ENCODE data around the gene ZMIZ2.

ZMIZ2 gene

DNA sequence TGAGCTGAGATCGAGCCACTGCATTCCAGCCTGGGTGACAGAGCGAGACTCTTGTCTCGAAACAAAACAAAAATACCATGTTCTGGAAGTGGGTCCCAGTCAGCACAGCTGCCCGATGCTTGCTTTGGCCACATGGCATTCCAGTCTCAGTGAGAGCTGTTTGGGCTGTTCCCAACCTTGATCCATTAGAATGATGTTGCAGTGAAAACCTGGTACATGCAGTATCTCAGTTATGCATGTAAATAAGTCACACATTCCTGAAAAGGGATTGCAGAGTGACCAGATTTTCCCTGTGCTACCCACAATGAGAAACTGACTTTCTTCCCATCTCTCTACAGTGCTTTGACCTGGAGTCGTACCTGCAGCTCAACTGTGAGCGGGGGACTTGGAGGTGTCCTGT lies 15.4 kb downstream of the ZMIZ2 start:
- TF ChIP-seq, protein P1, sequence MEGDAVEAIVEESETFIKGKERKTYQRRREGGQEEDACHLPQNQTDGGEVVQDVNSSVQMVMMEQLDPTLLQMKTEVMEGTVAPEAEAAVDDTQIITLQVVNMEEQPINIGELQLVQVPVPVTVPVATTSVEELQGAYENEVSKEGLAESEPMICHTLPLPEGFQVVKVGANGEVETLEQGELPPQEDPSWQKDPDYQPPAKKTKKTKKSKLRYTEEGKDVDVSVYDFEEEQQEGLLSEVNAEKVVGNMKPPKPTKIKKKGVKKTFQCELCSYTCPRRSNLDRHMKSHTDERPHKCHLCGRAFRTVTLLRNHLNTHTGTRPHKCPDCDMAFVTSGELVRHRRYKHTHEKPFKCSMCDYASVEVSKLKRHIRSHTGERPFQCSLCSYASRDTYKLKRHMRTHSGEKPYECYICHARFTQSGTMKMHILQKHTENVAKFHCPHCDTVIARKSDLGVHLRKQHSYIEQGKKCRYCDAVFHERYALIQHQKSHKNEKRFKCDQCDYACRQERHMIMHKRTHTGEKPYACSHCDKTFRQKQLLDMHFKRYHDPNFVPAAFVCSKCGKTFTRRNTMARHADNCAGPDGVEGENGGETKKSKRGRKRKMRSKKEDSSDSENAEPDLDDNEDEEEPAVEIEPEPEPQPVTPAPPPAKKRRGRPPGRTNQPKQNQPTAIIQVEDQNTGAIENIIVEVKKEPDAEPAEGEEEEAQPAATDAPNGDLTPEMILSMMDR (conservative IDR thresholded peaks at IDR 0.05; ENCODE audit: low read depth, low read length): no peak
- H3K4me3 ChIP-seq (ENCODE audit: low read length): no peak overlapping the region
- DNase-seq (ENCODE audit: low read depth): no peak

DNA sequence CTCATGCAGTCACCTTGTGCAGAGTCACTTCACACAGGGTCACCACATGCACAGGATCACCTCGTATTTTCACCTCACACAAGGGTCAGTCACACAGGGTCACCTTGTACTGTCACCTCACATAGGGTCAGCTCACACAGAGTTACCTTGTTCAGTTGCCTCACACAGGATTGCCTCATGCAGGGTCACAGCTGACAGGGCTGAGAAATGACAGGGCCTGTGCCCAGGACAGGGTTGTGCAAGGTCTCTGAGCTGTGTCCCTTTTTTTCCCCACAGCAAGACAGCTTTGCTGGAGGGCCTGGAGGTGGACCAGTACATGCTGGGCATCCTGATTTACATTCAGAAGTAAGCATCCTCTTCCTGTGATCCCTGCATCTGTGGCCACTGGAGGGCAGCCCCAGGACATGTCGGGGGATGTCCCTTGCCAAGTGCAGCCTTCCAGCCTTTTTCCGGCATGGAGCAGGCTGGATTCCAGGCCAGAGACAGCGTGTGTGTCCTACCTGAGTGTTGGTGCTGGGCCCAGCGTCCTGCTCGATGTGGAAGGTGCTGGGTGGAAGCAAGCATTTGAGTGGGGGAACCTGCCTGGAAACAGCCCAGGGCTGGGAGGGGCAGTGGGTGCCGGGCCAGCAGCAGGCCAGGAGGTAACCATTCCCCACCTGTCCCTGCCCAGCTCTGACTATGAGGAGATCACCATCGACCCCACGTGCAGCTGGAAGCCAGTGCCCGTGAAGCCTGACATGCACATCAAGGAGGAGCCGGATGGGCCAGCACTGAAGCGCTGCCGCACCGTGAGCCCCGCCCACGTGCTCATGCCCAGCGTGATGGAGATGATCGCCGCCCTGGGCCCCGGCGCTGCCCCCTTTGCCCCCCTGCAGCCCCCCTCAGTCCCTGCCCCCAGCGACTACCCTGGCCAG lies 16.3 kb downstream of the ZMIZ2 start:
- TF ChIP-seq, protein P1 (conservative IDR thresholded peaks at IDR 0.05; ENCODE audit: low read depth, low read length): peak; percentile 13
- no peak overlapping the region for H3K4me3 ChIP-seq (ENCODE audit: low read length)
- no peak for DNase-seq (ENCODE audit: low read depth)

DNA sequence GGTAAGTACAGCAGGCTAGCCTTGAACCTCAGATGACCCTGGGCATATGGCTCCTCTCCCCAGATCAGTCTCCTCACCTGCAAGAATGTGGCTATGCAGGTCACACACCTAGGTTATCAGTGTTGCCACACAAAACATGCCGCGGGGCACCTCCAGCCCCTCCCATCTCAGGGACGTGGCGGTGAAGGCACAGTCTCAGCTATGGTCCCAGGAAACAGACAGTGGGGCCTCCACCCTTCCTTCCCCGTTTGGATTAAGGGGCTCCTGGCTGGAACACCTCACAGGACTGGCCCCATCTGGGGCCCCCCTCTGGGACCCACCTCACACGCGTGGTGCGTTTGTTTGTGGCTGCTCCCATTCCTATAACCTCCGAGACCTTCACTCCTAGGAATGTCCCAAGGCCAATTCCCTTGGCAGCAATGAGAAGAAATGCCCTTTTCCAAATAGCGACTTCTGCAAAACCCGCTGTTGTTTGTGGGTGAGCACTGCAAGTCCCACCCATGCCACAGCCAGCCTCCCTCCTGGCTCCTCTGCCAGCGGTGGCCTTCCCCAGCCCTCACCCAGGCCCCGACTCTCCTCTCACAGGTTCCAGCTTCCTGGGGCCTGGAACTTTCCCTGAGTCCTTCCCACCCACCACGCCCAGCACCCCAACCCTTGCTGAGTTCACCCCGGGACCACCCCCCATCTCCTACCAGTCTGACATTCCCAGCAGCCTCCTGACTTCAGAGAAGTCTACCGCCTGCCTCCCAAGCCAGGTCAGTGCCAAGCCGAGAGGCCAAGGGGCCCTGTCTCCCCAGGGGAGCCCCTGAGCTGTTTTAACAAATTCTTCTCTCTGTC lies 17.1 kb downstream of the ZMIZ2 start:
- TF ChIP-seq, protein P1 (conservative IDR thresholded peaks at IDR 0.05; ENCODE audit: low read depth, low read length): no peak
- no peak for DNase-seq (ENCODE audit: low read depth)
- no peak overlapping the region for H3K4me3 ChIP-seq (ENCODE audit: low read length)

DNA sequence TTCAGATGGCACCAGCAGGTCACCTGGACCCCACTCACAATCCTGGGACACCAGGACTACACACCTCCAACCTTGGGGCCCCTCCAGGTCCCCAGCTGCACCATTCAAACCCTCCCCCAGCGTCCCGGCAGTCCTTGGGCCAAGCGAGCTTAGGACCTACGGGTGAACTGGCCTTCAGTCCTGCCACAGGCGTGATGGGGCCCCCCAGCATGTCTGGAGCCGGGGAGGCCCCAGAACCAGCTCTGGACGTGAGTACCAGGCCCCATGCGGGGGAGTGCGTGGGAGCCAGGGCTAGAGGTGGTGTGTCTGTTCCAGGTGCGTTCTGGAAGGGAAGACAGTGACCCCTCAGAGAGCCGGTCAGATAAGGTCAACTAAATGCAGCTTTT lies 17.8 kb downstream of the ZMIZ2 start:
- no peak overlapping the region for H3K4me3 ChIP-seq (ENCODE audit: low read length)
- TF ChIP-seq, protein P1 (conservative IDR thresholded peaks at IDR 0.05; ENCODE audit: low read depth, low read length): no peak
- no peak for DNase-seq (ENCODE audit: low read depth)

DNA sequence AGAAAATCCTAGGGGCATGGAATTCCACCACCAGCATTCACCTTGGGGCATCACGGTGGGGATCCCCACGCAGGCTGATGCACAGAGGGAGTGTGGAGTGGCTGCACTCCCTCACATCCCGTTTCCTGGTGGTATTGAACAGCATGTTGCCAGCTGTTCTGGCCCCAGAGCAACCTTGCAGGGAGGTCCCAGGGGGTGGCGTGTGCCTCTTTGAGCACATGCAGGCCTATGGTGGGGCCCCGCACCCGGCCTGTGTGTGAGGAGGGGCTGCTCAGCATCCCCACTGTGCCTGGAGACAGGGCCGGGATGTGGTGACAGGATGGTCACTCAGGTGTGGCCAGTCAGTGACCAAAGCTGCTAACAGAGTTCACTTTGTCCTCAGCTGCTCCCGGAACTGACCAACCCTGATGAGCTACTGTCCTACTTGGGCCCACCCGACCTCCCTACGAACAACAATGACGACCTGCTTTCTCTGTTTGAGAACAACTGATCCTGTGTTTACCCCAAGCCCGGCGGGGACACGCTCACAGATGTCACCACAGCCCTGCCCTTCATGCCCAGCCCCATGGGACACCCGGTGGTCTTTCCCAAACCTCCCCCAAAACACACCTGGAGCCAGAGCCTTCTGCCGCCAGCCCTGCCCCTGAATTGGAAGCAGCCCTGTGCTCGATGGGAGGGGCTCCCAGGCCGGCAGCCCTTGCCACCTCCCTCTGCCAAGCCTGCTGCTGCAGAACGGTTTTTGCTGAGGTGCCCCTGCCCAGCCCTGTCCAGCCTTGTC lies 18.7 kb downstream of the ZMIZ2 start:
- TF ChIP-seq, protein P1 (conservative IDR thresholded peaks at IDR 0.05; ENCODE audit: low read depth, low read length): no peak
- no peak for DNase-seq (ENCODE audit: low read depth)

DNA sequence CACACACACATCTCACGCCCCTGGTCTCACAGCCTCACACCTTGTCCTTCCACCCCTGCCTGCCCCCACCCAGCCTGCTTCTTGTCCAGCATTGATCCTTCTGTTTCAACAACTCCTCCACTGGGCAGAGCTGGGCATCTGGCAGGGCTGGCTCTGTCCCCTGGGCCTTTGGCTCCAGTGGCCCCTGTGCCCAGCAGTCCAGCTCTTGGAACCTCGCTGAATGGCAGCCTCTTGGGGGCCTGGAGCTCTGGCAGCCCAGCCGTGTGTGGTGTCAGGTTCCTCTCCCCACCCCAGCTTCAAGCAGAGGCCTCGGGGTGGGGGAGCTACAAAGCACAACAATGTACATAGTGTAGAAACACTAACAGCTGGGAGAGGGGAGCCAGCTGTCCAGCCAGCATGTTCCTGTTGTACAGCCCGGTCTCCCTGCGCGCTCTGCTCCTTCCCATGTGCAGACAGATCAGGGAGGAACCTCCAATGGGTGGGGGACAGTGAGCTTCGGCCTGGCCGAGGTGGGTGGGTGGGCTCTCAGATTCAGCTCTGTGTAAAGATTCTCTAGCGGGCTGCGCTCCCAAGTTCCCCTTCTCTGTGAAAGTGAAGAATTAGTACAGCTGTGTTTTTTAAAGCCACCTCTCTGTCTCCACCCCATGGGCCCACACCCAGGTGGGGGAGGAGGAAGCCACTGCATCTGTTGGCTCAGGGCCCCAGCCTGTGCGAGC lies 19.4 kb downstream of the ZMIZ2 start:
- TF ChIP-seq, protein P1 (conservative IDR thresholded peaks at IDR 0.05; ENCODE audit: low read depth, low read length): no peak
- no peak for DNase-seq (ENCODE audit: low read depth)

More for the DNA sequence above, 18.7 kb downstream of the ZMIZ2 start:
- no peak overlapping the region for H3K4me3 ChIP-seq (ENCODE audit: low read length)

More for the DNA sequence above, 19.4 kb downstream of the ZMIZ2 start:
- H3K4me3 ChIP-seq (ENCODE audit: low read length): no peak overlapping the region

Data from retinal pigment epithelial cell (primary cell).